Retinal pigment epithelial cell (primary cell): ENCODE measurements around the gene ALPK1.

Source experiments
- DNase-seq: peaks from one replicate; pipeline ENCODE4 v3.0.0-alpha.2; 2010; ENCODE audit warnings: low read depth
- H3K4me3 ChIP-seq: 2 replicates; pipeline ENCODE4 v1.5.1; 2011; ENCODE audit warnings: mild to moderate bottlenecking, low read length, control low read depth, moderate library complexity
- CTCF ChIP-seq: conservative IDR thresholded peaks from 2 replicates; pipeline ENCODE4 v1.5.1; 2011; ENCODE audit warnings: low read depth, low read length, control low read depth, inconsistent platforms

ALPK1 gene

GRCh38 chr4:112270051-112270450 is 27.1 kb upstream of the ALPK1 start:
- DNase-seq, result no peak
- H3K4me3 ChIP-seq, result no peak overlapping the region
- no peak for TF ChIP-seq CTCF

- no peak for TF ChIP-seq CTCF
- H3K4me3 ChIP-seq, result no peak overlapping the region
- no peak for DNase-seq
Measured at GRCh38 chr4:112270640-112271421, 26.3 kb upstream of the ALPK1 start.

GRCh38 chr4:112272292-112272691 is 24.9 kb upstream of the ALPK1 start:
- no peak for TF ChIP-seq CTCF
- DNase-seq, result no peak
- H3K4me3 ChIP-seq, result no peak overlapping the region

GRCh38 chr4:112274959-112275358 is 22.2 kb upstream of the ALPK1 start:
- DNase-seq, result no peak
- TF ChIP-seq CTCF, result no peak
- no peak overlapping the region for H3K4me3 ChIP-seq

- DNase-seq, result no peak
- TF ChIP-seq CTCF, result no peak
Measured at GRCh38 chr4:112276113-112276512, 21.1 kb upstream of the ALPK1 start.

DNA sequence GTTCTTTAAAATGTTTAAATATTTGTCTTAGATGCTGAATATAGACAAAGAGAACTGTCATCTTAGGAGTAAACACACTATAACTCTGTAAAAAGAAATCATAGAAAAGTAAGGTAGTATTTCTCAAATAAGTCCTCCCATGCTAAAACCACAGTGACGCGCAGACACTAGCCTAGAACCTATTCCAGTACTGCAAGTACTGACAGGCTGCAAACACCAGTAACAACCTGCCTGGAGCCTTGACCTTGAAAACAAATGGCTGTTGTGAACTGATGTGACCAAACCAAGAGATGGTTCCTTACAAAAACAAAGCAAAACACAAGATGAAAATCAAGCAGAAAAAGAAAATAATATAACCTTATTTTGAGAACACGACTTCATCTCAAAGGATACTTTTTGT is 19.9 kb upstream of the ALPK1 start:
- no peak for TF ChIP-seq CTCF
- no peak for DNase-seq
- H3K4me3 ChIP-seq, result no peak overlapping the region

More at GRCh38 chr4:112276113-112276512, 21.1 kb upstream of the ALPK1 start:
- no peak overlapping the region for H3K4me3 ChIP-seq
